NCI-H146 (cell line): ENCODE data around the gene IPO11.
"Not testable (repeated sequence)": the region's sequence is repeated elsewhere in the genome, so short reads cannot be mapped to it uniquely, and the experiment has no call there.

ENCODE experiments used
- DNase-seq: peaks from one replicate; lab custom pipeline; 2025; lab: John Stamatoyannopoulos, UW

Gene IPO11

GRCh38 chr5:62450259-62450658, 37.7 kb downstream of the IPO11 start:
- no peak for DNase-seq

- no peak for DNase-seq
Measured at GRCh38 chr5:62457071-62457470, 44.5 kb downstream of the IPO11 start.

GRCh38 chr5:62460578-62460983, 48.0 kb downstream of the IPO11 start:
- DNase-seq, result peak; percentile 42

- no peak for DNase-seq
Measured at GRCh38 chr5:62461561-62461960, 49.0 kb downstream of the IPO11 start.

- DNase-seq, result no peak
Measured at GRCh38 chr5:62465985-62466925, 53.7 kb downstream of the IPO11 start.

- DNase-seq, result no peak
Measured at GRCh38 chr5:62473209-62473608, 60.6 kb downstream of the IPO11 start.

GRCh38 chr5:62475072-62475471, 62.5 kb downstream of the IPO11 start:
- no peak for DNase-seq

GRCh38 chr5:62477801-62478200, 65.2 kb downstream of the IPO11 start:
- DNase-seq, result no peak

GRCh38 chr5:62483556-62483955, 71.0 kb downstream of the IPO11 start:
- no peak for DNase-seq

- no peak for DNase-seq
Measured at GRCh38 chr5:62486672-62487071, 74.1 kb downstream of the IPO11 start.

GRCh38 chr5:62488531-62488930, 76.0 kb downstream of the IPO11 start:
- no peak for DNase-seq

GRCh38 chr5:62489471-62489870, 76.9 kb downstream of the IPO11 start:
- DNase-seq, result no peak

GRCh38 chr5:62494772-62495171, 82.2 kb downstream of the IPO11 start:
- DNase-seq, result no peak

GRCh38 chr5:62496876-62497275, 84.3 kb downstream of the IPO11 start:
- DNase-seq, result no peak

GRCh38 chr5:62498961-62499360, 86.4 kb downstream of the IPO11 start:
- DNase-seq, result no peak

GRCh38 chr5:62499756-62500155, 87.2 kb downstream of the IPO11 start:
- DNase-seq, result no peak

- DNase-seq, result no peak
Measured at GRCh38 chr5:62502456-62503101, 90.0 kb downstream of the IPO11 start.

- DNase-seq, result no peak
Measured at GRCh38 chr5:62504129-62504528, 91.6 kb downstream of the IPO11 start.

- no peak for DNase-seq
Measured at GRCh38 chr5:62506659-62507460, 94.3 kb downstream of the IPO11 start.

GRCh38 chr5:62508760-62509159, 96.2 kb downstream of the IPO11 start:
- DNase-seq, result not testable (repeated sequence)

GRCh38 chr5:62509806-62510205, 97.2 kb downstream of the IPO11 start:
- DNase-seq, result no peak

GRCh38 chr5:62513085-62513484, 100.5 kb downstream of the IPO11 start:
- not testable (repeated sequence) for DNase-seq
